GDM1 (cell line): ENCODE measurements around the gene DIDO1.
A peak's percentile ranks its signal among the peaks of the same experiment; 100 is the strongest.
"Not testable (repeated sequence)": the region's sequence is repeated elsewhere in the genome, so short reads cannot be mapped to it uniquely, and the experiment has no call there.

Experiments
- DNase-seq: peaks from one replicate; lab custom pipeline; 2025; lab: John Stamatoyannopoulos, UW

DIDO1 gene

DNA sequence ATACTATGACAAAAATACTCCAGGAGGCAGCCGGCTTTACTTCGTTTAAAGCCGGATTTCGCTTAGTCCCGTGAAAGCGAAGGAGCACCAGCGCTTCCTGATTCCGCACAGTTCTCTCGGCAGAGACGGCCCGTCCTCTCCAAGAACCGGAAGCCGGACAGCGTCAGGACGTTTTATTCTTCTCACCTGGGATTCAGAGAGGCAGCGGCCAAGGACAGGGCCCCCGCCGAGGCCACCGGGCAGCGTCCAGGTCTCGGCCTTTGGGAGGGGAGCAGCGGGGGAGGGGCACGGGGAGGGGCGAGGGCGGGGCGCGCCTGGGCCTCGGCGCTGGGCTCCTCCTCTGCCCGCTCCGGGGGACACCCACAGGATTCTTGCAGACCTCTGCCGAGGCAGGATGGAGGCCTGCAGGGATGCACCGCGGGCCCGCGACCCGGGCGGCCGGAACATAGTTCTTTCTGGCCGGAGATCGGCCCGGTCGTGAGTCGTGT, 2.8 kb upstream of the DIDO1 start:
- DNase-seq: peak; percentile 28

- DNase-seq: peak; percentile 19
These were observed 2.1 kb upstream of the DIDO1 start for GRCh38 chr20:62928246-62928939.

- no peak for DNase-seq
These were observed 912 bp upstream of the DIDO1 start for GRCh38 chr20:62927128-62927705.

GRCh38 chr20:62925420-62926228, 681 bp downstream of the DIDO1 start:
- no peak for DNase-seq

DNA sequence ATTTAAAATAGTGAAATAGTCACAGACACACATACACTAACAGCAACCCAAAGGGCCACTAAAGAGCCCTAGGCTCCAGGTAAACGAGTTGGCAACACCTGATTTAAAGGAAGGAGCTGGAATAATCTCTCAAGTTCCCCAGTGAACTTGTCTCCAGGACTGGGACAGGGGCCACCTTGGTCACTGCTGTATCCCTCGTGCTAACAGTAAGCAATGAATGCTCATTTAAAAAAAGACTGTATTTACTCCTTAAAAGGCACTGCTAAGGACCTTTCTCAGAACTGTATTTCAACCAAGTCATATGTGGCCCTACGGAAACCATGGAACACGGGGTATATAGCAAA, 1.3 kb downstream of the DIDO1 start:
- DNase-seq: no peak

GRCh38 chr20:62924442-62925075, 1.7 kb downstream of the DIDO1 start:
- no peak for DNase-seq

GRCh38 chr20:62923669-62924441, 2.5 kb downstream of the DIDO1 start:
- DNase-seq: no peak

DNA sequence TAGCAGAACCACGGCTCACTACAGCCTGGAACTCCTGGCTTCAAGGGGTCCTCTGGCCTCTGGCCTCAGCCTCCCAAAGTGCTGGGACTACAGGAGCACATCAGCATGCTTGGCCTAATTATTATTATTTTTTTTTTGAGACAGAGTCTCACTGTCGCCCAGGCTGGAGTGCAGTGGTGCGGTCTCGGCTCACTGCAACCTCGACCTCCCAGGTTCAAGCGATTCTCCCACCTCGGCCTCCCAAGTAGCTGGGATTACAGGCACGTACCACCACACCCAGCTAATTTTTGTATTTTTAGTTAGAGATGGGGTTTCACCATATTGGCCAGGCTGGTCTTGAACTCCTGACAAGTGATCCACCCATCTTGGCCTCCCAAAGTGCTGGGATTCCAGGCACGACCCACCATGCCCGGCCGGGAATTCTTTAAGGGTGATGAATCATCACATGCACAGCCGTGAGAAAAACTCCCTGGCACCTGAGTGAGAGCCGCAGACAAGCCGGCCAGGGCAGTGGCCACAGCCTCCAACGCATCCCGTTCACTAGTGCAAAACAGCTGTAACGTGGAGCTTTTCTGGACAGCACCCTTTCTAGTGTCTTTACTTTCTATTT, 3.1 kb downstream of the DIDO1 start:
- DNase-seq: not testable (repeated sequence)

DNA sequence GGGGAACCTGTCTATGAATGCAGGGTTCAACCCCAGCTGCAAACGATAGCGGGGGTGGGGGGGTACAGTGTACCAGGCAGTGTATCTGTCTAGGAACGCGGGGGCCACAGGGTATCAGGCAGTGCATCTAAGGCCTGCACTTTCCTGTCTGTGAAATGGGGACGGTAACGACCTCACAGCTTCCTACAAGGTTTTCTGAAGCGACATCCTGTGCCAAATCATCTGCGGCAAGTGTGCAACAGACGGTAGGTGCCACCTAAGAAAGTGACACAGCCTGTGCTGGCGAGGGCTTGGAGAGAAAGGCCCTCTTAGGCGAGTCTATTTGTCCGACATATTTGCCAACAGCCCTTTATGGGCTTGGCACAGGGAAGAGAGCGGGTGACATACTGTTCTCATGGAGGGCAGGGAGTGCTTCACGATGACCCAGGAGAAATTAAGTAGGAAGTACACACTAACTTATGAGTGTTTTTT, 3.8 kb downstream of the DIDO1 start:
- DNase-seq: no peak

DNA sequence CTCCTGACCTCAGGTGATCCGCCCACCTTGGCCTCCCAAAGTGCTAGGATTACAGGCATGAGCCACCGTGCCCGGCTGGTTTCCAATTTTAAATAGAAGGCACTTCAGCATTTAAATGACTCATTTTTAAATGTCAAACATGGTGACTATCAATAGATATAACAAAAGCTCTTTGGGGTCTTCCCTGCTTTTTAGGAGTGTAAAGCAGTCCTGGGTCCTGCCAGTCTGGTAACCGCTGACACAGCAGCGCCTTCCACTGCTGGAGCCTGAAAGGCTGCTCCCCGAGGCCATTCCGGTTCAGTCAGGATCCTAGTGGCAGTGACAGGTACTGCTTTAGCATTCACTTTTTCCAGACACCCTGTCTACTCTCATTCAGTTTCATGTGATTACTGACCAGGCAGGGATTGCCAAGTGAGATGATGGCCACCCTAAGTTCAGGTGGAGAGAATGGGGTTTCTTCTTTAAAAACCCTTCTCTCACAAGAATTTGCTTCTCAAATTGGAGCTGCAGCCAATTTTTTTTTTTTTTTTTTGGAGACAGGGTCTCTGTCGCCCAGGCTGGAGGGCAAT, 5.1 kb downstream of the DIDO1 start:
- DNase-seq: peak; percentile 35

DNA sequence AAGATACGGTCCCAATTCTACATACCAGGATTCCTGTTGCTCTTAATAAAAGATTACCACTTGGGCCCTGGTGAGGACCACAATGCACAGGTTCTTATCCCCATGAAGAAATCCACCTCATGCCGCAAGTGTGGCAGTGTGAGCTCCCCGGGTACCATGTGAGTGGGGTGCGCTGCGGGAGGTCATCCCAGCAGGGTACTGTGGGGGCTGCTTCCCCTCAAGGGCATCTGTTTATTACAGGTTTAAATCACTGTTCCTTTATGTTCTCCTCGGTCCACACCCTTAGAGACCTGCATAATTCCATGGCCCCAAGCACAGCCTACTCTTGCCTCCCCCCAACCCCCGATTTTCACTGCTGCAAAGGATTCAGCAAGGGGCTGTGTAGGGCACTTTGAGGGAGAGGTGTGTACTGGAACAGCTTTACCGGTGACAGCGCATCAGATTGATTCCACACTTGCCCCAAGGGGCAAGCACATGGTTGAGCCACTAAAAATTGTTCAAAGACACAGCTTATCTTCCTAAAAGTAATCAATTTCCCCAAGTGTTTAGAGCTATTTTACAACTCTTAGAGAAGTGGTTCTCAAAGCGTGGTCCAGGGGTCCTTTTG, 6.2 kb downstream of the DIDO1 start:
- DNase-seq: no peak

DNA sequence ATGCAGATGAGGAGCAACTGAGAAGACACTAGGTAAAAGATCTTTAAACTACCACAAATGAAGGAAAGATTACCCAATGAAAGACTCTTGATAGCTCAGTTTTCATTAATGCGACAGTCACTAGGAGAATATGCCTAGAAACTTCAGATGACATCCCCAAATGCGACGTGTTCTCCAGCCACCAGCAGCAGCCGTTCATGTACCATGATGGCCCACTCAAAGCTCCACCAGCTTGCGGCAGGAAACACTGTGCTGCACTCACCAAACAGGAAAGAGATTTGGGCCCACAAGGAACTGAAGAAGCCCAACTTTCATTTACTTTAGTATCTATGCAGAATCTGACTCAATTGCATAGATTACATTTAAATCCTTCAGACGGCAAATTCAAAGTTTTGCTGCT, 7.5 kb downstream of the DIDO1 start:
- no peak for DNase-seq

GRCh38 chr20:62918147-62918546, 8.2 kb downstream of the DIDO1 start:
- DNase-seq: no peak

DNA sequence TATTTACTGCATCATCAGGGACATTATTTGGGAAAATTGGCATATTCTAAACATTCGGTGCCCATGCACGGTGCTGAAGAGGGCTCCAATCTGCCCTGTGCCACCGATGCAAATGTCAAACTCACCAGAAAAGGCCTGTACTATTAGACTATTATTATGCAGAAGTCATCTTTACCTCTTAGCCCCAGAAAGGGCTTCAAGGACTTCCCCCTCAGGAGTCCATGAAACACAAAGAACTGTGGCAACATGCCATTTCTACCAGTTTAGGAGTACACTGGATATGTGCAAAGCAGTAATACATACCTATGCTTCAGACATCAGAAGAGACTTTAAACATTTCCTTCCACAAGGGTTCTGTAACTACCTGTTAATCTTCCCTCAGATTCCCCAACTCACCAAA, 8.6 kb downstream of the DIDO1 start:
- DNase-seq: no peak

- DNase-seq: no peak
These were observed 9.4 kb downstream of the DIDO1 start for GRCh38 chr20:62916703-62917476.

GRCh38 chr20:62914970-62915457, 11.3 kb downstream of the DIDO1 start:
- no peak for DNase-seq

DNA sequence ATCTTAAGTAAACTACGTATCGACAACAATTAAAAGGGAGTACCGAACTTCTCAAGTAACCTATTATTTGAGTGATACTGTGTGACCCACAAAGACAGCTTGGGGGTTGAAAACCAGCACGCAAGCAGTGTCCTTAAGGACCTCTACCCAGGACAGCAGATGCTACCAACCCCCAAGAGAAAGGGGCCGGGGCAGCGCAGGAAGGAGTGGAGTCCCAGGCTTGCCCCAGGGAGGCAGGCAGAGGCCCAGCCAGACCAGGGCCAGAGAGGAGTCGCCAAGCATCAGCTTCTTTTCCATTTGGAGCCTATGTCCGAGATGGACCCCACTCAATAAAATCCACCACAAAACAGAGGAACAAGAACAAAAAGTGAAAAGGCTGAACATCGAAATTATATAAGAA, 11.9 kb downstream of the DIDO1 start:
- no peak for DNase-seq

- DNase-seq: no peak
These were observed 13.2 kb downstream of the DIDO1 start for GRCh38 chr20:62913043-62913630.

- no peak for DNase-seq
These were observed 14.5 kb downstream of the DIDO1 start for GRCh38 chr20:62911701-62912280.
